GM23338 (cell line): Measurements from ENCODE around the gene ROR1.

Experiments
- CREB1 ChIP-seq: fragments of 250-450 bp; sonication (Bioruptor Pico); IDR thresholded peaks from 2 replicates; pipeline ENCODE4 v1.5.0; 2020; ENCODE audit warnings: low read depth, mild to moderate bottlenecking, moderate library complexity
- CTCF ChIP-seq, 2 experiments: fragments of 200-600 bp in 1 of 2; sonication (generic) in 1 of 2; conservative IDR thresholded peaks; 2 replicates each; pipeline versions ENCODE4 v1.5.1 to v1.6.1; 2016 to 2017; ENCODE audit warnings: antibody characterized with exemption in 2 of 2, low read depth in 2 of 2, mild to moderate bottlenecking in 2 of 2, moderate library complexity in 1 of 2
- ETS1 ChIP-seq: IDR thresholded peaks from 2 replicates; pipeline ENCODE4 v1.6.1; 2016; ENCODE audit warnings: antibody characterized with exemption
- EZH2 ChIP-seq: fragments of 200-600 bp; sonication (generic); IDR thresholded peaks from one replicate; pipeline ENCODE4 v1.8.0; 2017; ENCODE audit warnings: antibody characterized with exemption, mild to moderate bottlenecking, low read depth; ENCODE audit not compliant: unreplicated experiment
- EZH2phosphoT487 ChIP-seq: fragments of 200-600 bp; sonication (generic); IDR thresholded peaks from one replicate; pipeline ENCODE4 v1.8.1; 2018; ENCODE audit warnings: antibody characterized with exemption; ENCODE audit not compliant: unreplicated experiment
- JUNB ChIP-seq: IDR thresholded peaks from one replicate; pipeline ENCODE4 v1.6.1; 2016; ENCODE audit warnings: antibody characterized with exemption; ENCODE audit not compliant: unreplicated experiment
- NANOG ChIP-seq: IDR thresholded peaks from 2 replicates; pipeline ENCODE4 v1.6.1; 2016; ENCODE audit warnings: antibody characterized with exemption, borderline replicate concordance
- POLR2AphosphoS5 ChIP-seq: IDR thresholded peaks from 2 replicates; pipeline ENCODE4 v1.6.1; 2016; ENCODE audit warnings: antibody characterized with exemption, low read depth
- REST ChIP-seq: IDR thresholded peaks from one replicate; pipeline ENCODE4 v1.6.1; 2018; ENCODE audit warnings: antibody characterized with exemption; ENCODE audit not compliant: unreplicated experiment
- STAT1 ChIP-seq: IDR thresholded peaks from one replicate; pipeline ENCODE4 v1.6.1; 2016; ENCODE audit warnings: antibody characterized with exemption; ENCODE audit not compliant: unreplicated experiment
- ZNF114 ChIP-seq: fragments of 250-450 bp; sonication (Bioruptor Pico); IDR thresholded peaks from 2 replicates; pipeline ENCODE4 v1.5.0; 2020; ENCODE audit warnings: mild to moderate bottlenecking, moderate library complexity
- ZNF462 ChIP-seq: fragments of 250-450 bp; sonication (Bioruptor Pico); IDR thresholded peaks from 2 replicates; pipeline ENCODE4 v1.5.0; 2020; ENCODE audit warnings: mild to moderate bottlenecking, moderate library complexity

- no peak for TF ChIP-seq CTCF (conservative IDR thresholded peaks at IDR 0.05; ENCODE audit: low read depth in 2 of 2)
- no peak for TF ChIP-seq REST
- no peak for TF ChIP-seq POLR2AphosphoS5
- TF ChIP-seq EZH2phosphoT487, result no peak
- no peak for TF ChIP-seq ETS1
- no peak for TF ChIP-seq ZNF462 (CRISPR knock-in tag)
- TF ChIP-seq EZH2, result no peak
- TF ChIP-seq JUNB, result no peak
- TF ChIP-seq STAT1, result no peak
- no peak for TF ChIP-seq NANOG
- TF ChIP-seq CREB1 (CRISPR knock-in tag), result no peak
- TF ChIP-seq ZNF114 (CRISPR knock-in tag), result no peak
These were observed 373.4 kb downstream of the ROR1 start for GRCh38 chr1:64147045-64147724.
